Neural progenitor cell (in vitro differentiated cells): ENCODE data around the gene FBLN1. TPM values are rescaled to one million over a fixed set of nuclear protein-coding genes. Genes with fewer than 3 reads are reported as not detected.

Experiments
- DNase-seq: peaks from one replicate; pipeline ENCODE4 v3.0.0-alpha.2; 2016; ENCODE audit warnings: low spot score
- H2AFZ ChIP-seq: fragments of 200-600 bp; sonication (generic); replicated peaks from 2 replicates; pipeline ENCODE4 v1.6.1; 2016; ENCODE audit warnings: antibody characterized with exemption
- H3F3A ChIP-seq: fragments of 200-600 bp; sonication (generic); 2 replicates; pipeline ENCODE4 v1.6.1; 2016; ENCODE audit warnings: antibody characterized with exemption, low read depth
- H3K27ac ChIP-seq: fragments of 200-600 bp; sonication (generic); 2 replicates; pipeline ENCODE4 v1.5.1; 2016; ENCODE audit warnings: mild to moderate bottlenecking
- H3K27me3 ChIP-seq: fragments of 200-600 bp; sonication (generic); 2 replicates; pipeline ENCODE4 v1.6.1; 2016; ENCODE audit warnings: mild to moderate bottlenecking, moderate library complexity
- H3K36me3 ChIP-seq: fragments of 200-600 bp; sonication (generic); 2 replicates; pipeline ENCODE4 v1.5.1; 2016
- H3K4me1 ChIP-seq: fragments of 200-600 bp; sonication (generic); 2 replicates; pipeline ENCODE4 v1.6.1; 2016; ENCODE audit warnings: mixed run types
- H3K4me2 ChIP-seq: fragments of 200-600 bp; sonication (generic); 2 replicates; pipeline ENCODE4 v1.6.1; 2016
- H3K4me3 ChIP-seq: fragments of 200-600 bp; sonication (generic); 2 replicates; pipeline ENCODE4 v1.5.1; 2016
- H3K79me2 ChIP-seq: fragments of 200-600 bp; sonication (generic); 2 replicates; pipeline ENCODE4 v1.6.1; 2016; ENCODE audit warnings: low read depth
- H3K9ac ChIP-seq: fragments of 200-600 bp; sonication (generic); 2 replicates; pipeline ENCODE4 v1.6.1; 2016
- H3K9me3 ChIP-seq: fragments of 200-600 bp; sonication (generic); 2 replicates; pipeline ENCODE4 v1.5.1; 2016; ENCODE audit warnings: low read depth
- H4K20me1 ChIP-seq: fragments of 200-600 bp; sonication (generic); 2 replicates; pipeline ENCODE4 v1.6.1; 2016; ENCODE audit warnings: low read depth
- H3K27ac Mint-ChIP-seq: 3 replicates; pipeline ENCODE4 v1.8.0; 2021; ENCODE audit warnings: mixed read lengths
- H3K27me3 Mint-ChIP-seq: 2 replicates; pipeline ENCODE4 v1.8.0; 2022; ENCODE audit warnings: low read depth, mild to moderate bottlenecking, inconsistent platforms, moderate library complexity, mixed read lengths; ENCODE audit not compliant: insufficient read depth
- H3K36me3 Mint-ChIP-seq: 3 replicates; pipeline ENCODE4 v1.8.0; 2021; ENCODE audit warnings: mixed read lengths
- H3K4me1 Mint-ChIP-seq: 3 replicates; pipeline ENCODE4 v1.8.0; 2021; ENCODE audit warnings: mixed read lengths
- H3K4me3 Mint-ChIP-seq: 3 replicates; pipeline ENCODE4 v1.8.0; 2021; ENCODE audit warnings: mild to moderate bottlenecking, moderate library complexity, mixed read lengths
- H3K9me3 Mint-ChIP-seq: 3 replicates; pipeline ENCODE4 v1.8.0; 2020; ENCODE audit warnings: mixed read lengths
- CTCF ChIP-seq: fragments of 200-600 bp; sonication (generic); IDR thresholded peaks from 2 replicates; pipeline ENCODE4 v1.5.1; 2017; ENCODE audit warnings: antibody characterized with exemption, mild to moderate bottlenecking
- EZH2 ChIP-seq: fragments of 200-600 bp; sonication (generic); IDR thresholded peaks from 2 replicates; pipeline ENCODE4 v1.6.1; 2017; ENCODE audit warnings: antibody characterized with exemption, mild to moderate bottlenecking, moderate library complexity
- EZH2phosphoT487 ChIP-seq: fragments of 200-600 bp; sonication (generic); IDR thresholded peaks from 2 replicates; pipeline ENCODE4 v1.6.1; 2017; ENCODE audit warnings: antibody characterized with exemption
- total RNA-seq: library from RNA; depleted of rRNA; stranded (reverse); fragments of >200 nt; gene quantifications from 2 replicates; pipeline ENCODE4 v1.2.3, GENCODE V29; 2015; ENCODE audit warnings: low replicate concordance

Gene FBLN1
- total RNA-seq, 1 donor from 2014 or later, result 84.3 TPM

GRCh38 chr22:45518580-45518991, 15.9 kb downstream of the FBLN1 start:
- H3K9me3 ChIP-seq, result no peaks in the 10 kb centered on the region
- peak overlapping the region; percentile 46 for H3K27ac Mint-ChIP-seq
- peaks cover 25% of the 10 kb centered on the region for H3K4me1 Mint-ChIP-seq
- H3K9me3 Mint-ChIP-seq, result no peaks in the 10 kb centered on the region
- H3K4me2 ChIP-seq, result no peak overlapping the region
- no peak for TF ChIP-seq EZH2
- no peak for TF ChIP-seq EZH2phosphoT487
- TF ChIP-seq CTCF, result no peak
- H3K4me3 ChIP-seq, result no peak overlapping the region
- no peaks in the 10 kb centered on the region for H3K36me3 ChIP-seq
- H3F3A ChIP-seq, result no peaks in the 10 kb centered on the region
- H3K36me3 Mint-ChIP-seq, result peaks cover 2% of the 10 kb centered on the region
- H2AFZ ChIP-seq, result no peak overlapping the region
- peaks cover 18% of the 10 kb centered on the region for H3K27me3 Mint-ChIP-seq
- no peak overlapping the region for H3K9ac ChIP-seq
- H4K20me1 ChIP-seq, result peaks cover 55% of the 10 kb centered on the region
- no peaks in the 10 kb centered on the region for H3K27me3 ChIP-seq
- H3K4me1 ChIP-seq, result peaks cover 30% of the 10 kb centered on the region
- DNase-seq, result no peak
- no peak overlapping the region for H3K27ac ChIP-seq
- H3K4me3 Mint-ChIP-seq, result peak overlapping the region; percentile 43
- H3K79me2 ChIP-seq, result peaks cover 48% of the 10 kb centered on the region

- H3K9me3 Mint-ChIP-seq, result no peaks in the 10 kb centered on the region
- no peak for DNase-seq
- H3K9me3 ChIP-seq, result no peaks in the 10 kb centered on the region
- H3K4me1 Mint-ChIP-seq, result peaks cover 8% of the 10 kb centered on the region
- H3K4me3 Mint-ChIP-seq, result no peak overlapping the region
- peaks cover 19% of the 10 kb centered on the region for H3K27me3 Mint-ChIP-seq
- H3K27me3 ChIP-seq, result no peaks in the 10 kb centered on the region
- no peaks in the 10 kb centered on the region for H3F3A ChIP-seq
- H4K20me1 ChIP-seq, result peaks cover 38% of the 10 kb centered on the region
- H3K9ac ChIP-seq, result no peak overlapping the region
- H3K27ac Mint-ChIP-seq, result peak overlapping the region; percentile 43
- no peak overlapping the region for H3K4me2 ChIP-seq
- H3K36me3 ChIP-seq, result no peaks in the 10 kb centered on the region
- H2AFZ ChIP-seq, result no peak overlapping the region
- peaks cover 22% of the 10 kb centered on the region for H3K79me2 ChIP-seq
- H3K4me1 ChIP-seq, result peaks cover 11% of the 10 kb centered on the region
- H3K36me3 Mint-ChIP-seq, result peaks cover 2% of the 10 kb centered on the region
- no peak overlapping the region for H3K4me3 ChIP-seq
- H3K27ac ChIP-seq, result no peak overlapping the region
- TF ChIP-seq EZH2phosphoT487 (no peak), EZH2 (no peak), CTCF (no peak)
These were observed 18.5 kb downstream of the FBLN1 start for GRCh38 chr22:45521178-45521577.

GRCh38 chr22:45522462-45522861, 19.8 kb downstream of the FBLN1 start:
- H3K27me3 ChIP-seq, result no peaks in the 10 kb centered on the region
- H3K9me3 ChIP-seq, result no peaks in the 10 kb centered on the region
- no peak overlapping the region for H3K27ac ChIP-seq
- no peak overlapping the region for H3K4me3 ChIP-seq
- DNase-seq, result no peak
- no peaks in the 10 kb centered on the region for H3K36me3 ChIP-seq
- peaks cover 5% of the 10 kb centered on the region for H3K36me3 Mint-ChIP-seq
- no peak overlapping the region for H3K4me2 ChIP-seq
- no peak overlapping the region for H2AFZ ChIP-seq
- H3F3A ChIP-seq, result no peaks in the 10 kb centered on the region
- H3K79me2 ChIP-seq, result peaks cover 9% of the 10 kb centered on the region
- peaks cover under 1% of the 10 kb centered on the region for H3K4me1 ChIP-seq
- TF ChIP-seq EZH2, result no peak
- no peak overlapping the region for H3K9ac ChIP-seq
- no peaks in the 10 kb centered on the region for H3K9me3 Mint-ChIP-seq
- no peak overlapping the region for H3K27ac Mint-ChIP-seq
- peaks cover 6% of the 10 kb centered on the region for H3K4me1 Mint-ChIP-seq
- H3K27me3 Mint-ChIP-seq, result peaks cover 15% of the 10 kb centered on the region
- no peak overlapping the region for H3K4me3 Mint-ChIP-seq
- peaks cover 25% of the 10 kb centered on the region for H4K20me1 ChIP-seq

- no peaks in the 10 kb centered on the region for H3K36me3 ChIP-seq
- H3K36me3 Mint-ChIP-seq, result peaks cover 8% of the 10 kb centered on the region
- peaks cover 9% of the 10 kb centered on the region for H4K20me1 ChIP-seq
These were observed 21.5 kb downstream of the FBLN1 start for GRCh38 chr22:45524157-45524556.

More at GRCh38 chr22:45524157-45524556, 21.5 kb downstream of the FBLN1 start:
- Histone ChIP-seq H3K4me2 (no peak overlapping the region), H2AFZ (no peak overlapping the region), H3K4me1 (no peaks in the 10 kb centered on the region), H3K79me2 (no peaks in the 10 kb centered on the region), H3K9ac (no peak overlapping the region), H3F3A (no peaks in the 10 kb centered on the region), H3K27me3 (no peaks in the 10 kb centered on the region), H3K9me3 (no peaks in the 10 kb centered on the region), H3K4me3 (no peak overlapping the region), H3K27ac (no peak overlapping the region)
- Mint-ChIP-seq H3K27ac (no peak overlapping the region), H3K27me3 (peaks cover 10% of the 10 kb centered on the region), H3K9me3 (no peaks in the 10 kb centered on the region), H3K4me3 (no peak overlapping the region), H3K4me1 (no peaks in the 10 kb centered on the region)
- no peak for DNase-seq
- TF ChIP-seq CTCF (no peak), EZH2 (no peak), EZH2phosphoT487 (no peak)
